Measurements from ENCODE around the gene WDSUB1. TPM values are rescaled to one million over a fixed set of nuclear protein-coding genes. Genes with fewer than 3 reads are reported as not detected.
A peak's percentile ranks its signal among the peaks of the same experiment; 100 is the strongest.

Gene WDSUB1
- total RNA-seq, 1 donor from 2014 or later: 11.4 TPM

GRCh38 chr2:159252905-159253304, 33.6 kb downstream of the WDSUB1 start:
- TF ChIP-seq CTCF (IDR thresholded peaks at IDR 0.05; ENCODE audit: borderline replicate concordance): no peak
- Histone ChIP-seq H3K27ac (replicated peaks) (no peak overlapping the region), H3K9me3 (replicated peaks) (no peaks in the 10 kb centered on the region), H3K4me1 (peaks cover 33% of the 10 kb centered on the region), H3K4me3 (no peak overlapping the region), H3K27me3 (ENCODE audit: low read depth) (no peaks in the 10 kb centered on the region), H3K36me3 (peaks cover 24% of the 10 kb centered on the region)
- intact Hi-C loops (cut with micrococcal nuclease): no loop called here
- DNase-seq: no peak

- TF ChIP-seq CTCF (IDR thresholded peaks at IDR 0.05; ENCODE audit: borderline replicate concordance): no peak
- Histone ChIP-seq H3K36me3 (peaks cover 30% of the 10 kb centered on the region), H3K27me3 (ENCODE audit: low read depth) (no peaks in the 10 kb centered on the region), H3K9me3 (replicated peaks) (peaks cover 7% of the 10 kb centered on the region), H3K4me3 (no peak overlapping the region), H3K27ac (replicated peaks) (peak overlapping the region; percentile 78), H3K4me1 (peaks cover 33% of the 10 kb centered on the region)
- intact Hi-C loops (cut with micrococcal nuclease): no loop called here
- no peak for DNase-seq
Measured at GRCh38 chr2:159251296-159252173, 35.0 kb downstream of the WDSUB1 start.

- peak overlapping the region; percentile 78 for H3K27ac ChIP-seq (replicated peaks)
- no peak overlapping the region for H3K4me3 ChIP-seq
- DNase-seq: no peak
- no peak for TF ChIP-seq CTCF (IDR thresholded peaks at IDR 0.05; ENCODE audit: borderline replicate concordance)
- peaks cover 33% of the 10 kb centered on the region for H3K36me3 ChIP-seq
- intact Hi-C loops (cut with micrococcal nuclease): no loop called here
- H3K4me1 ChIP-seq: peaks cover 33% of the 10 kb centered on the region
- no peaks in the 10 kb centered on the region for H3K27me3 ChIP-seq (ENCODE audit: low read depth)
- H3K9me3 ChIP-seq (replicated peaks): peaks cover 16% of the 10 kb centered on the region
Measured at GRCh38 chr2:159249990-159250715, 36.4 kb downstream of the WDSUB1 start.

- Histone ChIP-seq H3K27me3 (ENCODE audit: low read depth) (no peaks in the 10 kb centered on the region), H3K4me1 (peaks cover 29% of the 10 kb centered on the region), H3K27ac (replicated peaks) (no peak overlapping the region), H3K4me3 (no peak overlapping the region), H3K36me3 (peaks cover 50% of the 10 kb centered on the region), H3K9me3 (replicated peaks) (peaks cover 16% of the 10 kb centered on the region)
- no peak for TF ChIP-seq CTCF (IDR thresholded peaks at IDR 0.05; ENCODE audit: borderline replicate concordance)
- intact Hi-C loops (cut with micrococcal nuclease): no loop called here
- DNase-seq: no peak
Measured at GRCh38 chr2:159246325-159246988, 40.0 kb downstream of the WDSUB1 start.

- Histone ChIP-seq H3K9me3 (replicated peaks) (peaks cover 16% of the 10 kb centered on the region), H3K36me3 (peaks cover 79% of the 10 kb centered on the region), H3K4me3 (no peak overlapping the region), H3K27ac (replicated peaks) (no peak overlapping the region), H3K4me1 (peaks cover 2% of the 10 kb centered on the region), H3K27me3 (ENCODE audit: low read depth) (no peaks in the 10 kb centered on the region)
- DNase-seq: no peak
- intact Hi-C loops (cut with micrococcal nuclease): no loop called here
- no peak for TF ChIP-seq CTCF (IDR thresholded peaks at IDR 0.05; ENCODE audit: borderline replicate concordance)
Measured at GRCh38 chr2:159243529-159243928, 43.0 kb downstream of the WDSUB1 start.

Measured in left ventricle myocardium inferior (tissue), 1 donor.